ENCODE measurements around the gene F10. TPM values are rescaled to one million over a fixed set of nuclear protein-coding genes. Genes with fewer than 3 reads are reported as not detected.

The F10 gene
- total RNA-seq, 1 donor from 2014 or later = 8.9 TPM

DNA sequence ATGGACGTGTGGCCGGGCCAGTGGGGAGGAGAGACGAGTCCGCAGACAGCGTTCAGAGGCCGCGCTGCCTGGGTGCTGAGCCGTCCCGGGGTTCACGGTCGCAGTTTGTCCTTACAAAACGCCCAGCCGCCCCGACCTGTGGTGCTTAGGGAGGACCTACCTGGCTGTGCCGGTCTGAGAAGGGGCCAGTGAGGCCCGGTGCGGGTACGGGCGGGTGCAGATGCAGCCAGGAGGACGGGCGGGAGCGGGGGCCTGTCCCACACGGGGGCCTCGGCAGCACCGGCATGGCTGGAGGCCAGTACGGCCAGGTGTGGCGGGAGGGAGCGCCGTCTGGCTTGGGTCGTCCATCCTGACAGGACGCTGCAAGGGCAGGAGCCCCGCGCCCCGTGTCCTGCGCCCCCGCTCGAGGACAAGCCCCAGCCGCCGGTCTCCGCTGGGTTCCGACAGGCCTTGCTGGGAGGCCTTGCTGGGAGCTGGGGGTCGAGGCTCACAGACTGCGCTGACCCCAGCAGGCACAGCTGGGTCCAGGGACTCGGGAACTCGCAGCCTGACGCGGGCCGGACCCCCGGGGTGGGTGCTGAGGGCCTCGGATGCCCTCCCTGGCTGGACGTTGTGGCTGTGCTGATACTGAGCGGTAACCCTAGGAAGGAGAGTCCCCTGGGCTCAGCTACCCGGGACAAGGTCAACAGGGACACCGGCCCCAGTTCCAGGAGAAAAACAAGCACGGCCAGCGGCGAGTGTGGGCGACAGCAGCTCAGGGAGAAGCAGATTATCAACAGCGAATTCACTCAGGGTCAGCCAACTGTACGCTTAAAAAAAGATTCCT lies 30.6 kb downstream of the F10 start:
- Histone ChIP-seq H3K27ac (peak overlapping the region; percentile 74), H3K9me3 (no peaks in the 10 kb centered on the region), H3K4me3 (peak overlapping the region; percentile 58), H3K4me1 (peaks cover 20% of the 10 kb centered on the region), H3K36me3 (no peaks in the 10 kb centered on the region), H3K27me3 (ENCODE audit: low read depth) (no peaks in the 10 kb centered on the region)
- intact Hi-C loops (cut with DNase I) = no loop called here
- DNase-seq (peak; percentile 66), ATAC-seq (peak; percentile 54 to 65)
- no peak for TF ChIP-seq CTCF (IDR thresholded peaks at IDR 0.05)

GRCh38 chr13:113153810-113154748 lies 31.5 kb downstream of the F10 start:
- TF ChIP-seq CTCF (IDR thresholded peaks at IDR 0.05) = no peak
- Histone ChIP-seq H3K4me1 (peaks cover 20% of the 10 kb centered on the region), H3K9me3 (no peaks in the 10 kb centered on the region), H3K27me3 (ENCODE audit: low read depth) (no peaks in the 10 kb centered on the region), H3K36me3 (no peaks in the 10 kb centered on the region), H3K27ac (peak overlapping the region; percentile 74), H3K4me3 (peak overlapping the region; percentile 58)
- intact Hi-C loops (cut with DNase I) = no loop called here
- ATAC-seq (peak; percentile 89 to 90), DNase-seq (peak; percentile 87)

GRCh38 chr13:113155201-113155600 lies 32.6 kb downstream of the F10 start:
- intact Hi-C loops (cut with DNase I) = no loop called here
- no peak for TF ChIP-seq CTCF (IDR thresholded peaks at IDR 0.05)
- DNase-seq (no peak), ATAC-seq (no peak)
- H3K36me3 ChIP-seq = no peaks in the 10 kb centered on the region
- no peak overlapping the region for H3K27ac ChIP-seq
- no peak overlapping the region for H3K4me3 ChIP-seq
- H3K4me1 ChIP-seq = peaks cover 20% of the 10 kb centered on the region
- H3K9me3 ChIP-seq = no peaks in the 10 kb centered on the region
- peaks cover 7% of the 10 kb centered on the region for H3K27me3 ChIP-seq (ENCODE audit: low read depth)

DNA sequence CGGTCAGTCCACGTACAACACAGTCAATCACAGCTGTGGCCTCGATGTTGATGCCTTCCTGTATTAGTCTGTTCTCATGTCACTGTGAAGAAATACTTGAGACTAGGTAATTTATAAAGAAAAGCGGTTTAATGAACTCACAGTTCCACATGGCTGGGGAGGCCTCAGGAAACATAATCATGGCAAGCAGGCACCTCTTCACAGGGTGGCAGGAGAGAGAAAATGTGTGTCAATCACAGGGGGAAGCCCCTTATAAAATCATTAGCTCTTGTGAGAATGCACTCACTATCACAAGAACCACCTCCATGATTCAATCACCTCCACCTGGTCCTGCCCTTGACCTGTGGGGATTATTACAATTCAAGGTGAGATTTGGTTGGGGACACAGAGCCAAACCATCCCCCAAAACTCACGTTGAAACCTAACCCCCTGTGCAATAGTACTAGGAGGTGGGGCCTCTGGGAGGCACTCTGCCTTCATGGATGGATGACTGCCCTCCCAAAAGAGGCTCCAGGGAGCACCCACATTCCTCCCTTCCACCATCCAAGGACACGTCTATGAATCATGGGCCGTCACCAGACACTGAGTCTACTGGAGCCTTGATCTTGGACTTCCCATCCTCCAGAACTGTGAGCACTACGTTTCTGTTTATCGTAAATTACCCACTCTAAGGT lies 33.5 kb downstream of the F10 start:
- ATAC-seq (no peak), DNase-seq (no peak)
- intact Hi-C loops (cut with DNase I) = no loop called here

More for the DNA sequence above, 33.5 kb downstream of the F10 start:
- Histone ChIP-seq H3K4me1 (peaks cover 20% of the 10 kb centered on the region), H3K27ac (no peak overlapping the region), H3K27me3 (ENCODE audit: low read depth) (peaks cover 11% of the 10 kb centered on the region), H3K4me3 (no peak overlapping the region), H3K9me3 (no peaks in the 10 kb centered on the region), H3K36me3 (no peaks in the 10 kb centered on the region)
- no peak for TF ChIP-seq CTCF (IDR thresholded peaks at IDR 0.05)
